ENCODE data around the gene FAM149A. TPM values are rescaled to one million over a fixed set of nuclear protein-coding genes. Genes with fewer than 3 reads are reported as not detected.

FAM149A gene
- total RNA-seq, 1 experiment from 2014 or later, result 47.7 TPM

DNA sequence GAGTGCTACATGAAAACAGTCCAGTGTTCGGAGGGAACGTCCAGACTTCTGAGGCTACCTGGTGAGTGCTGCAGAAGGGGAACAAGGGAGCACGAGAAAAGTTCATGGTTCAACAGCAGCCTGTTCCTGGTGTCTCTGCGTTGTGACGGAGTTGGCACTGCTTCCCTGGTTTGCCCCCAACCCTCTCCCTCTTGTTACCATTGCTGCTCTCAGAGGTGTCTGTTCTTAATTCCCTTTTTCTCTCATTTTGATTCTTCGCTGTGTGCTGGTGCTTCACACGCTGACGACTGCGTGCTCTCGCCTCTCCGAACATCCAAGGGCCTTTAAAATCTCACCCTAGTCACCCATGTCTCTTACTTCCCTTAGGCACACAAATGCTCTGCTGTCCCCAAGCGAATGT lies 1.6 kb upstream of the FAM149A start:
- in situ Hi-C loops (cut with HindIII; ENCODE audit: low pct_unique_long_range_greater_than_20kb, low sequenced_read_pairs), result no loop called here
- DNase-seq (ENCODE audit: low read depth), result no peak

- no peak for DNase-seq (ENCODE audit: low read depth)
- in situ Hi-C loops (cut with HindIII; ENCODE audit: low pct_unique_long_range_greater_than_20kb, low sequenced_read_pairs), result no loop called here
Observed at GRCh38 chr4:186104890-186105646, 564 bp downstream of the FAM149A start.

- in situ Hi-C loops (cut with HindIII; ENCODE audit: low pct_unique_long_range_greater_than_20kb, low sequenced_read_pairs), result no loop called here
- DNase-seq (ENCODE audit: low read depth), result no peak
Observed at GRCh38 chr4:186105647-186106321, 1.3 kb downstream of the FAM149A start.

GRCh38 chr4:186107947-186108346 lies 3.4 kb downstream of the FAM149A start:
- in situ Hi-C loops (cut with HindIII; ENCODE audit: low pct_unique_long_range_greater_than_20kb, low sequenced_read_pairs), result no loop called here
- no peak for DNase-seq (ENCODE audit: low read depth)

DNA sequence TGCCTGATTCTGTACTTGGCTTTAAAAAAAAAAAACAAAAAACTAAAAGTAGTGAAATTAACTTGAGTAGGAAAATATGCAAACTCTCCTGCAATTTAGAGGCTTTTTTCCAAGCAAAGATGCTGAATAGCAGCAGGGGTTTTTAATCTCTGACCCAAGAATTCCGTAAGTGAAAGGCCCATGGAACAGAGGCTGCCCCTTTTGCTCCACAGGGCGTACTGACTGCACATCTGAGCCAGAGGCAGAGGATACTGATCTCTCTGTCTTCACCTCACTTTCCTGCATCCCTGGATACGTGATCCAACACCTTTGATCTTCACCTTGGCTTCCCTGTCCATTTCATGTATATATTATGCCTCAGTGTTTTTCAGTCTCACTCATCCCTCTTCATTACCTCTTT lies 3.9 kb downstream of the FAM149A start:
- no peak for DNase-seq (ENCODE audit: low read depth)
- in situ Hi-C loops (cut with HindIII; ENCODE audit: low pct_unique_long_range_greater_than_20kb, low sequenced_read_pairs), result no loop called here

- DNase-seq (ENCODE audit: low read depth), result no peak
- in situ Hi-C loops (cut with HindIII; ENCODE audit: low pct_unique_long_range_greater_than_20kb, low sequenced_read_pairs), result no loop called here
Observed at GRCh38 chr4:186109245-186109644, 4.7 kb downstream of the FAM149A start.

GRCh38 chr4:186116697-186117096 lies 12.2 kb downstream of the FAM149A start:
- in situ Hi-C loops (cut with HindIII; ENCODE audit: low pct_unique_long_range_greater_than_20kb, low sequenced_read_pairs), result no loop called here
- DNase-seq (ENCODE audit: low read depth), result no peak

GRCh38 chr4:186118582-186118981 lies 14.1 kb downstream of the FAM149A start:
- DNase-seq (ENCODE audit: low read depth), result no peak
- in situ Hi-C loops (cut with HindIII; ENCODE audit: low pct_unique_long_range_greater_than_20kb, low sequenced_read_pairs), result no loop called here

GRCh38 chr4:186121057-186121456 lies 16.6 kb downstream of the FAM149A start:
- DNase-seq (ENCODE audit: low read depth), result no peak
- in situ Hi-C loops (cut with HindIII; ENCODE audit: low pct_unique_long_range_greater_than_20kb, low sequenced_read_pairs), result no loop called here

DNA sequence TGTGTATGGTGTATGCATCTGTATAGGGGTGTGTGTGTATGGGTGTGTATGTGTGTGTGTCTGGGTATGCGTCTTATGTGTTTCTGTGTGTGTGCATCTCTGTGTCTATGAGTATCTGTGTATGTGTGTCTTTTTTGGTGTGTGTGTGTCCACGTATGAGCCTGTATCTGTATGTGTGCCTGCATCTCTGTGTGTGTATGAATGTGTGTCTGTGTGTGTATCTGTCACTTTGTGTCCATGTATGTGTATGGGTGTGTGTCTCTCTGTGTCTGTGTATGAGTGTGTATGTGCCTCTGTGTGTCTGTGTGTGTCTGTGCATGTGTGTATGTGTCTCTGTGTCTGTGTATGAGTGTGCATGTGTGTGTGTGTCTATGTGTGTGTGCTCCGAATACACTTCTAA lies 24.3 kb downstream of the FAM149A start:
- in situ Hi-C loops (cut with HindIII; ENCODE audit: low pct_unique_long_range_greater_than_20kb, low sequenced_read_pairs), result no loop called here
- no peak for DNase-seq (ENCODE audit: low read depth)

GRCh38 chr4:186131935-186132334 lies 27.4 kb downstream of the FAM149A start:
- in situ Hi-C loops (cut with HindIII; ENCODE audit: low pct_unique_long_range_greater_than_20kb, low sequenced_read_pairs), result no loop called here
- DNase-seq (ENCODE audit: low read depth), result no peak

- peak; percentile 15 for DNase-seq (ENCODE audit: low read depth)
- in situ Hi-C loops (cut with HindIII; ENCODE audit: low pct_unique_long_range_greater_than_20kb, low sequenced_read_pairs), result no loop called here
Observed at GRCh38 chr4:186132577-186133242, 28.2 kb downstream of the FAM149A start.

DNA sequence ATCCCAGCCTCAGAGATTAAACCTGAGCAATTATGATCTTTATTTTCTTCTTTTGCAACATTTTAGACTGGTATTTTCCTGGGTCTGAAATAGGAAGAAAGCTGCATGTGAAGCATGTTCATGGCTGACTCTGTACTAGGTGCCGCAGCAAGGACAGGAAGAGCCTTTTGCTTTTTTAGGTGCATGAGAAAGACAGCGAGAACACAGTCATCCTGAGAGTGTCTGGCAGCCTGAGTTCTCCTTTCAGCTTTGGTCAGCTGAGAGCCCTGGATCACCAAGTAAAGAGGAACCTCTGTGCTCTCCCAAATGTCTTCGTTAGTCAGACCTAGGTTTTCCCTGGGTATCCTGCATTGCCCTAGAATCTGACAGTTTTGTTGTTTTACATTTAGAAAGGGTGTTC lies 29.8 kb downstream of the FAM149A start:
- no peak for DNase-seq (ENCODE audit: low read depth)
- in situ Hi-C loops (cut with HindIII; ENCODE audit: low pct_unique_long_range_greater_than_20kb, low sequenced_read_pairs), result no loop called here

GRCh38 chr4:186134861-186135260 lies 30.4 kb downstream of the FAM149A start:
- no peak for DNase-seq (ENCODE audit: low read depth)
- in situ Hi-C loops (cut with HindIII; ENCODE audit: low pct_unique_long_range_greater_than_20kb, low sequenced_read_pairs), result no loop called here

DNA sequence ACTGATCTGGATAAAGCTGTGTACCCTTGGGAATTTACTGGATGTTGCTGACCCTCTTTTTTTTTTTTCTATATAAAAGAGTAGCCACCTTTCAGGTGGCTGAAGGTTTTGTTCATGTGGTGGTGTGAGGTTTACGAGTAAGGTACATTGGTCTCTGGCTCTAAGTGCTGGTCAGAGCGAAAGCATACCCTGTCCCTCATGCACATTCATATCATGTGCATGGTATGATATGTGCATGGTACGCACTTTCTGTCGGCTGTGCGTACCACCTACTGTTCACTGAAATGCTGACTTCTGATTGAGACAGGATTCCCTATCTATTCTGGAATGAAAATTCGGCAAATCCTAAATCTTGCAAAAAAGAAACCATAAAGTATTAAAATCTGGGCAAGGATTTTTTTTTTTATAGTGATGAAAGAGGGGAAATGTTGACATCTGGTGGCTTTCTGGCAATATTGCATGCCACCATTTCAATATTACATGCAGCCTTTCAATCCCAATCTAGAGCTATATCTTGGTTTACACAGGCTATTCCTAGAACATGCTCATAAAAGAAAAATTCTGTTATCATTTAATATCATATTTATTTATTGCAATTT lies 32.8 kb downstream of the FAM149A start:
- in situ Hi-C loops (cut with HindIII; ENCODE audit: low pct_unique_long_range_greater_than_20kb, low sequenced_read_pairs), result no loop called here

DNA sequence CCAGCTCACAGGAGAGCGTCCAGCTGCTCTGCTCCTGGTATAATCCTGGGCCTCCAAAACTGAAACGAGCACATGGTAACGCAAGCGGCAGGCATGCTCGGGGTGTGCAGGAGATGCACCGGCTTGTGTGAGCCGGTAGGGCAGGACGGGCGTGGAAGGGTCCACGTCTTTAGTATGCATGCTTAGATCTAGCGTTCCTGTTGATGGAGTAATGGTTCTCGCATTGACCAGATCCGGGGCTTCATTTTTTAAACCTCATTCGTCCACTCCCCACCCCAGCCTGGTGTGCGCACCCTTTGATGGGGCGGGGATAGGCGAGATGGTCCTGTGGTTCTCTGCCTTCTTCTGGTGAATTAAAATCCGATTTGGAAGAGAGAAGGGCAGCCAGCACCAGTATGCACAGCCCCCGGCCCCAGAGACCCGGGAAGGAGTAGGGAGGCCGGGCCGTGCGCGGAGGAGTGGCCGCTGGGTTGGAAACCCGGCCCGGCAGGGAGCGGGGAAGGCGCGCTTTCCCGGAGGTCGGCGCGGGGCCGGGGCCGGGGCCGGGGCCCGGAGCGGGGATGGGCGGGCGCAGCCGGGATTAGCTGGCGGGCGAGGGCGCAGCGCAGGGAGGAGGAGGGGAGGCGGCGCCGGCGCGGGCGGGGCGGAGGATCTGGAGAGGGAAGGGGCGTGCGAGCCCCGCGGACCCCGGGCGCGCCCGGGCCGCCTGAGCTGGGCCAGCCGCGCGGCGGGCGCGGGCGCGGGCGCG lies 39.9 kb downstream of the FAM149A start:
- DNase-seq (ENCODE audit: low read depth), result peak; percentile 64
- in situ Hi-C loops (cut with HindIII; ENCODE audit: low pct_unique_long_range_greater_than_20kb, low sequenced_read_pairs), result no loop called here

More for the DNA sequence above, 32.8 kb downstream of the FAM149A start:
- DNase-seq (ENCODE audit: low read depth), result peak; percentile 23

GRCh38 chr4:186144946-186145569 lies 40.6 kb downstream of the FAM149A start:
- in situ Hi-C loops (cut with HindIII; ENCODE audit: low pct_unique_long_range_greater_than_20kb, low sequenced_read_pairs), result no loop called here
- DNase-seq (ENCODE audit: low read depth), result peak; percentile 69

GRCh38 chr4:186146458-186146857 lies 42.0 kb downstream of the FAM149A start:
- in situ Hi-C loops (cut with HindIII; ENCODE audit: low pct_unique_long_range_greater_than_20kb, low sequenced_read_pairs), result no loop called here
- peak; percentile 58 for DNase-seq (ENCODE audit: low read depth)

Measured in Caki2 (cell line).